HepG2 (cell line): ENCODE results near the gene EGFLAM. TPM values are rescaled to one million over a fixed set of nuclear protein-coding genes. Genes with fewer than 3 reads are reported as not detected.

Experiments used
- CAMTA2 ChIP-seq: sonication (generic); formaldehyde crosslinking; IDR thresholded peaks from 2 replicates; pipeline ENCODE4 v1.4.0; 2020; ENCODE audit warnings: mild to moderate bottlenecking, missing genetic modification reagents, borderline replicate concordance
- ESRRA ChIP-seq: sonication (generic); formaldehyde crosslinking; IDR thresholded peaks from 2 replicates; pipeline ENCODE4 v1.5.1; 2020; ENCODE audit warnings: mild to moderate bottlenecking, low read depth, missing genetic modification reagents
- REPIN1 ChIP-seq: sonication (generic); formaldehyde crosslinking; IDR thresholded peaks from 2 replicates; pipeline ENCODE4 v1.8.0; 2022; ENCODE audit warnings: missing genetic modification reagents, low read depth, mild to moderate bottlenecking, borderline replicate concordance
- ZNF124 ChIP-seq: sonication (generic); formaldehyde crosslinking; IDR thresholded peaks from 2 replicates; pipeline ENCODE4 v1.4.0; 2020; ENCODE audit warnings: missing genetic modification reagents
- polyA plus RNA-seq, 8 experiments: library from polyadenylated mRNA; depleted of rRNA in 3 of 8; stranded (reverse) in 7 of 8; unstranded in 1 of 8; fragments of >200 nt; fragmentation: Illumina TruSeq in 4 of 8; extraction: Trizol in 4 of 8; gene quantifications; 2 replicates each; pipeline versions ENCODE4 v1.2.1 to v1.2.3, GENCODE V29; 2011 to 2016; ENCODE audit warnings: low read depth in 4 of 8, missing spikeins in 1 of 8, mixed read lengths in 1 of 8; ENCODE audit not compliant: insufficient read depth in 1 of 8
- total RNA-seq, 5 experiments: library from RNA; depleted of rRNA; stranded (reverse); fragments of >200 nt; fragmentation: Illumina TruSeq; extraction: Trizol; gene quantifications; 2 replicates each; pipeline ENCODE4 v1.2.3, GENCODE V29; 2016; ENCODE audit warnings: low read depth in 1 of 5
- TF ChIP-seq, protein P1 (sequence below): sonication (generic); formaldehyde crosslinking; IDR thresholded peaks from 2 replicates; pipeline ENCODE4 v1.4.0; 2020; ENCODE audit warnings: missing genetic modification reagents, borderline replicate concordance
- TF ChIP-seq, protein P2 (sequence below): sonication (generic); formaldehyde crosslinking; IDR thresholded peaks from 2 replicates; pipeline ENCODE4 v1.4.0; 2020; ENCODE audit warnings: missing genetic modification reagents
- TF ChIP-seq, protein P3 (sequence below): fragments of 450-650 bp; IDR thresholded peaks from 2 replicates; pipeline ENCODE4 v1.6.1; 2016

EGFLAM gene
- total and polyA plus RNA-seq, 2 of the 13 experiments (the other 11 are each of a cell fraction or from before 2014, with no cell fraction given), result not detected

DNA sequence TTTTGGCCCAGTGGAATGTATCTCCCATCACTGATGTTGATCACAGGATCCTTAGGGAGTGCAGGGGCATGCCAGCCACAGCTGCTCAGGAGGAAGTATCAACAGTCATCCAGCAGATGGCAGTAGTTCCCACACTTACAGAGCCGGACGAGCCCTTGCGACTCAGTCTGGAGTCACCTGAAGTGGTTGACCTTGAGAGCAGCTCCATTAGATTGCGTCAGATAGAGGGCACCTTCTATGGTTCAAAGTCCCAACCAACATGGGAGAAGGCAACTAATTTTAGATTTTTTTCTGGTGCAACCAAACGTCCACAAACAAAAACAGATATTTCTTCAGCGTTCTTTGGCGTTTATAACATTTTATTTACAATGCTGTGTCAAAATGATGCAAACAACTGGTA, 124.5 kb downstream of the EGFLAM start (continued):
- TF ChIP-seq, protein P1, sequence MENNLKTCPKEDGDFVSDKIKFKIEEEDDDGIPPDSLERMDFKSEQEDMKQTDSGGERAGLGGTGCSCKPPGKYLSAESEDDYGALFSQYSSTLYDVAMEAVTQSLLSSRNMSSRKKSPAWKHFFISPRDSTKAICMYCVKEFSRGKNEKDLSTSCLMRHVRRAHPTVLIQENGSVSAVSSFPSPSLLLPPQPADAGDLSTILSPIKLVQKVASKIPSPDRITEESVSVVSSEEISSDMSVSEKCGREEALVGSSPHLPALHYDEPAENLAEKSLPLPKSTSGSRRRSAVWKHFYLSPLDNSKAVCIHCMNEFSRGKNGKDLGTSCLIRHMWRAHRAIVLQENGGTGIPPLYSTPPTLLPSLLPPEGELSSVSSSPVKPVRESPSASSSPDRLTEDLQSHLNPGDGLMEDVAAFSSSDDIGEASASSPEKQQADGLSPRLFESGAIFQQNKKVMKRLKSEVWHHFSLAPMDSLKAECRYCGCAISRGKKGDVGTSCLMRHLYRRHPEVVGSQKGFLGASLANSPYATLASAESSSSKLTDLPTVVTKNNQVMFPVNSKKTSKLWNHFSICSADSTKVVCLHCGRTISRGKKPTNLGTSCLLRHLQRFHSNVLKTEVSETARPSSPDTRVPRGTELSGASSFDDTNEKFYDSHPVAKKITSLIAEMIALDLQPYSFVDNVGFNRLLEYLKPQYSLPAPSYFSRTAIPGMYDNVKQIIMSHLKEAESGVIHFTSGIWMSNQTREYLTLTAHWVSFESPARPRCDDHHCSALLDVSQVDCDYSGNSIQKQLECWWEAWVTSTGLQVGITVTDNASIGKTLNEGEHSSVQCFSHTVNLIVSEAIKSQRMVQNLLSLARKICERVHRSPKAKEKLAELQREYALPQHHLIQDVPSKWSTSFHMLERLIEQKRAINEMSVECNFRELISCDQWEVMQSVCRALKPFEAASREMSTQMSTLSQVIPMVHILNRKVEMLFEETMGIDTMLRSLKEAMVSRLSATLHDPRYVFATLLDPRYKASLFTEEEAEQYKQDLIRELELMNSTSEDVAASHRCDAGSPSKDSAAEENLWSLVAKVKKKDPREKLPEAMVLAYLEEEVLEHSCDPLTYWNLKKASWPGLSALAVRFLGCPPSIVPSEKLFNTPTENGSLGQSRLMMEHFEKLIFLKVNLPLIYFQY (CRISPR knock-in tag), result 0 out of 2 replicates have a peak, but pooled peaks have one; percentile 19
- no peak for TF ChIP-seq CAMTA2
- TF ChIP-seq ESRRA, result peak; percentile 100
- TF ChIP-seq, protein P2, sequence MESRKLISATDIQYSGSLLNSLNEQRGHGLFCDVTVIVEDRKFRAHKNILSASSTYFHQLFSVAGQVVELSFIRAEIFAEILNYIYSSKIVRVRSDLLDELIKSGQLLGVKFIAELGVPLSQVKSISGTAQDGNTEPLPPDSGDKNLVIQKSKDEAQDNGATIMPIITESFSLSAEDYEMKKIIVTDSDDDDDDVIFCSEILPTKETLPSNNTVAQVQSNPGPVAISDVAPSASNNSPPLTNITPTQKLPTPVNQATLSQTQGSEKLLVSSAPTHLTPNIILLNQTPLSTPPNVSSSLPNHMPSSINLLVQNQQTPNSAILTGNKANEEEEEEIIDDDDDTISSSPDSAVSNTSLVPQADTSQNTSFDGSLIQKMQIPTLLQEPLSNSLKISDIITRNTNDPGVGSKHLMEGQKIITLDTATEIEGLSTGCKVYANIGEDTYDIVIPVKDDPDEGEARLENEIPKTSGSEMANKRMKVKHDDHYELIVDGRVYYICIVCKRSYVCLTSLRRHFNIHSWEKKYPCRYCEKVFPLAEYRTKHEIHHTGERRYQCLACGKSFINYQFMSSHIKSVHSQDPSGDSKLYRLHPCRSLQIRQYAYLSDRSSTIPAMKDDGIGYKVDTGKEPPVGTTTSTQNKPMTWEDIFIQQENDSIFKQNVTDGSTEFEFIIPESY, result peak; percentile 49; the same call in 1 of the 2 replicates
- TF ChIP-seq, protein P3, sequence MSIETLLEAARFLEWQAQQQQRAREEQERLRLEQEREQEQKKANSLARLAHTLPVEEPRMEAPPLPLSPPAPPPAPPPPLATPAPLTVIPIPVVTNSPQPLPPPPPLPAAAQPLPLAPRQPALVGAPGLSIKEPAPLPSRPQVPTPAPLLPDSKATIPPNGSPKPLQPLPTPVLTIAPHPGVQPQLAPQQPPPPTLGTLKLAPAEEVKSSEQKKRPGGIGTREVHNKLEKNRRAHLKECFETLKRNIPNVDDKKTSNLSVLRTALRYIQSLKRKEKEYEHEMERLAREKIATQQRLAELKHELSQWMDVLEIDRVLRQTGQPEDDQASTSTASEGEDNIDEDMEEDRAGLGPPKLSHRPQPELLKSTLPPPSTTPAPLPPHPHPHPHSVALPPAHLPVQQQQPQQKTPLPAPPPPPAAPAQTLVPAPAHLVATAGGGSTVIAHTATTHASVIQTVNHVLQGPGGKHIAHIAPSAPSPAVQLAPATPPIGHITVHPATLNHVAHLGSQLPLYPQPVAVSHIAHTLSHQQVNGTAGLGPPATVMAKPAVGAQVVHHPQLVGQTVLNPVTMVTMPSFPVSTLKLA, result no peak
- TF ChIP-seq ZNF124, result 0 out of 2 replicates have a peak, but pooled peaks have one; percentile 55
- peak; percentile 60; the same call in 1 of the 2 replicates for TF ChIP-seq REPIN1 (CRISPR knock-in tag)
